ENCODE data around the gene HEXIM2. TPM values are rescaled to one million over a fixed set of nuclear protein-coding genes. Genes with fewer than 3 reads are reported as not detected.

Gene HEXIM2
- polyA plus RNA-seq, 10 donors, result 4.9 to 9.4 (median 7.3) TPM

DNA sequence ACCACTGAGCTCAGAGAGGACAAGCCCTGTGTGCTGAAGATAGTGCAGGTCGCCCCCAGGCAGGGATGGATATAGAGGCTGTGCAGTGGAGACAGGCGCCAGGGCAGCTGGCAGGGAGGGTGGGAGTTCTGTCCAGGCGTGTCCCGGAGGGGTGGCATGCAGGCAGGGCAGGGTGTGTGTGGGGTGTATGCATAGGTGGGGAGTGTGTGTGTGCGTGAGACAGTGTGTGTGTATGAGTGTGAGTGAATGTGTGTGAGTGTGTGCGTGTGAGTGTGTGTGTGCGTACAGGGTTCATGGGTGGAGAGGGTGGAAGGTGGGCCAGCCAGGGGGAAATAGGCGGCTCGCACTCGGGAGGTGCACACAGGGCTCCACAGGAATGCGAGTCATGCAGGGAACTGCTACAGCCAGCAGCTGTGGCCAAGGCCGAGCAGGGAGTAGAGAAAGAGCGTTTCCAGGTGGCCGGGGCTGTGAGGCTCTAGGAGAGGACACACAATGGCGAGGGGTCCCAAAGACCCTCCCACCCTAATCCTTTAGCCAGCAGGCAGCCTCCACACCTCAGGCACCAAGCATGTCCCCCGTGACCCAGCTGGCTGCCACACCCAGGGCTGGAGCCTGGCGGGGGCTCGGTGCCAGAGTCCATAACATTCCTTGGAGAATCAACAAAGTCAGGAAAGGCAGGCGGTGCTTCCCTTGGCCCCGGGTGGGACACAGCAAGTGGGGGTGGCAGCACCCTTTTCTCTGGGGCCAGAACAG is 34.0 kb upstream of the HEXIM2 start:
- DNase-seq, result no peak

DNA sequence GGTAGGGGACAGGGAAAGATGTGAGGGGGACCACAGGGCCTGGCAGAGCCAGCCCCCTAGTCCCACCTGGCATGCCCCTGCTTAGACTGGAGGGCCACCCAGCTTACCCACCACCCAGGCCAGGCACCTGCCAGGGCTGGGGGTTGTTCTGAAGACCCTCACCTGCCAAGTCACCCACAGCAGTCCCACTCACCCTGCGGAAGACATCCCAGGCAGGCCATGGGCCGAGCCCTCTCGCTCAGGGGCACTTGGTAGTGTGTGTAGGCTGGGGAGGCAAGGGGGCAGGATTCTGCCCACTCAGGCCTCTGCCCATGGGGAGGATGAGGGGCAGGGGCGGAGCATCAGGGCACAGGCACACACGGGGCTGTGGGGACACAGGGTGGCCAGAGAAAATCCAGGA is 33.3 kb upstream of the HEXIM2 start:
- DNase-seq, result no peak

DNA sequence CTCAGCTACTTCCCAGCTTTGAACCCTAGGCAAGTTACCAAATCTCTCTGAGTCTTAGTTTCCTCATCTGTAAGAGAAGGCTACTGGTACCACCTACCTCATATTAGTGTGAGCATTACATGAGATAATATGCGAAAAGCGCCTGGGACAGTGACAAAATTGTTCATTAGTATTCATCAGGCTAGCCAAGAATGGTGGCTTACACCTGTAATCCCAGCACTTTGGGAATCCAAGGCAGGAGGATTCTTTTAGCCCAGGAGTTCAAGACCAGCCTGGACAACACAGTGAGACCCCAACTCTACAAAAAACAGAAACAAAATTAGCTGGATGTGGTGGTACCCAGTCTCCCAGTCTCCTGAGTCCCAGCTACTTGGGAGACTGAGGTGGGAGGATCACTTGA is 32.7 kb upstream of the HEXIM2 start:
- no peak for DNase-seq

DNA sequence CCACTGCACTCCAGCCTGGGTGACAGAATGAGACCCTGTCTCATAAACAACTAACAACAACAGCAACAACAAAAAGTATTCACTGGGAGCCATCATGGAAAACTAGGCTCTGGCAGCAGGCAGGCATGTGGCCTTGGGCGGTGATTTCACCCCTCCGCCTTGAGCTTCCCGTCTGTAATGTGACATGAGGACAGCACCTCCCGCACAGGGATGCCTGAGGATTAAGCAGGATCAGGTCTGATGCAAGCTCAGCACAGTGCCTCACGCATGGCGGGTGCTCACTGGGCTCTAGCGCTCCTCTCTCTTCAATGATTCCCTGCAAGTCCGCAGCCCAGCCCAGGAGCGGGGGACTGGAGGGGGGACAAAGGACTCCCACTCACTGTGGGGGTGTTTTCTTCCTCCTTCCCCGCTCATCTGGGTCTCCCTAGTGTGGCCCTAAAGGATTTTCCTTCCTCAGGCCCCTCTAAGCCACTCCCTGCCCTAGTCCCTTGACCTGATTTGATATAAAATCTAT is 32.2 kb upstream of the HEXIM2 start:
- peak in 1 of 3 donors; percentile 50 for DNase-seq

DNA sequence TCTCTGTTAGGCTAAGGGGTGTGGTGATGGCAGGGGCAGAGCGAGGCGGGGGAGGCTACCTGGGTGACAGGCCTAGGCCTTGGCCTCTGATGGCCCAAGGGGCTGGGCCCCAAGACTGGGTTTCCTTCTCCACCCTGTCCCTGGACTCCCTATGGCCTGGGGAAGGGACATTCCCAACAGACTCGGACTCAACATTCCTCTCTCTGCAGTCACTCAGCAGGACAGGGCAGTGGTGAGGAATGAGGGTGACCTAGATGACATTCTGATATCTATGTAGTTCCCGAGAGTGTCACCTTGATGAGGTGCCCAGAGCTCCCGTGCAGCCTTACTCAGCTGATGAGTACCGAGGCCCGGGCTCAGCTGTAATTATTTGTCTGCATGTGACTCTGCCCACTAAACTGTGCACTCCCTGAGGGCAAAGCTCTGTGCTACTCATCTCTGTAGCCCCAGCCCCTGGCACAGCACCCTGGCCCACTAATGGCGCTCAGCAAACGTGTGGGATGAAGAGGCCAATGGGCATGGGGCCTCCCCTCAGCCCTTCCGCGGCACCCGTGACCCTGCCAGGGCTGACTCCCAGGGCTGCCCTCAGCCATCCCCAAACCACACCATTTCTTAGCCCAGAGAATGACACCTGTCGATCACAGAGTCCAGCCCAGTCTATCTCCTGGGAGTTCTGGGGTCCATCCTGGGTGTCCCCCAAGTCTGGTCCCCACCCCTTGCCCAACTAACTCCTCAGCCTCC is 31.6 kb upstream of the HEXIM2 start:
- DNase-seq, result no peak

DNA sequence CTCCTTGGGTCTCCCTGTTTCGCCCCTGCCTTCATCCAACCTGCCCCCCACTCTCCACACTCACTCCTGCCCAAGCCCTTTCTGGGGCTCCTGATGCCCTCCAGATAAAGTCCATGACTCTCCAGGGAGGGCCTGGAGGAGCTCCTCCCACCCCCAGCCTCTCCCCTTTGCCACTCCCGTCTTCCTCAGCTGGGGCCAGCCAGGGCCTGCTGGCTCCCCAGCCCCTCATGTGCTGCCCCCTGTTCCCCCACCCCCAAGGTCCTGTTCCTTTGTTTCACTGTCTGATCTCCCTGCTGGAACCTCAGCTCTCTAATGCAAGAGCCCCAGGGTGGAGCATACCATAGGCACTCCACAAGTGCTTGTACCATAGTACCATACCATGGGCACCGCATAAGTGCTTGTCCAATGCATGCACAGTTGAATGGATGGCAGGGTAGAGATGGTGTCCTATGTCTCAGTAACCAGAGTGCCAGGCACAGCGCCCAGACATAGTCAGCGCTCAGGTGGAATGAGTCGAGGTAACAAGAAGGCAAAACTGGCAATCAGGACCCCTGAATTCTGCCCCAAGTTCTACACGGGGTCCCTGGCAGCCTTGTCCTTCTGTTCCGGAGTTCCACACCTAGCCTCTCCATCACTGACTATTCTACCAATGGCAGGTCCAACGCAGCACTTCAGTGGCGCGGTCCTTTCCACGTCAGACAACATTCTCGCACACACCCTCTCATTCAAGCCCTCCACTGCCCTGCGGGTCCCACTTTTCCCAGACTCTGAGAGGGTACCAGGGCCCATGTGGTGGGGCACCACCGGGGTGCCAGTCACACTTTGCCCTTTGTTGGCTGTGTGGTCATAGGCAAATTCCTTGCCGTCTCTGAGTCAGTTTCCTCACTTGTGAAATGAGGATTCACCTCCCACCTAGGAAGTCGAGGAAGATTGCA is 30.7 kb upstream of the HEXIM2 start:
- no peak for DNase-seq

DNA sequence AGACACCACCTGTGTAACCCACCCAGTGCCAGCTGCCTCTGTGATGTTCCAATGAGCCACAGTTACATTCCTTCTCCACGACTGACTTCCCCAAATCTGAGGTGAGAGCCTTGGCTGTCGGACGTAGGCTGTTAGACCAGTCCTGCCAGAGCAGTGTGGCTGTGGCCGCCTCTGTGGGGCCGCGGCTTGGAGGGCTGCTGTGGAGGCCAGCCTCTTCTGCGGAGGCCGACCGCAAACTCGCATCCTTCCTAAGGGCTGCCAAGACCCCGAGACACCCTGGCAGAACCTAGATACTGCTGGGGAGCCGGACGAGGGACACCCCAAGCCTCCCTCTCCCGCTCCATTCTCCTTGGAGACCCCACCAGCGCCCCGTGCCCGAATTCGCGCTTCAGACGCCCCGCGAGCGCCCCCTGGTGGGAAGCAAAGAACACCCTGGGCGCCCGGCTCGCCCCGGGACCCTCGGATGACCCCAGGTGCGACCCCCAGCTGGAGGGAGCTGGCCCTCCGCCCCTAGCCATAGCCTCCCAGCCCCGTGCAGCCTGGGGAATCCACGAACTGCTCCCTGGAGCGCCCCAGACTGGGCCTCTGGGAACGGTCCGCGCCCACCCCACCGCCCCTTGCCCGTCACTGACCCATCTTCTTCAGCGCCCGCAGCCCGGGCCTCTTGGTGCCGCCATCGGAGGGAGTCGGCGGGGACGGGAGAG is 29.9 kb upstream of the HEXIM2 start:
- DNase-seq, result peak in 1 of 3 donors; percentile 76

DNA sequence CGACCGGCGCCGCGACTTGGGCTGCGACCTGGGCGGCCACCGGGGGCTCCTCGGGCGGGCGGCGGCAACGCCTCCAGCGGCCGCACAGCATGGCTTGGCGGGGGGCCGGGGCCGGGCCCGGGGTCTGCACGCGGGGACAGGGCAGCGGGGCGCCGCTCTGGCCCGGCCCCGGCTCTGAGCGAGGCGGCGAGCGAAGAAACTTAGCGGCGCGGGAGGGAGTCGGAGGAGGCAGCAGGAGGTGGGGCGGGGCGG is 29.4 kb upstream of the HEXIM2 start, which contains the start of gene PLCD3:
Gene PLCD3 (minus strand): TSS at position 196 of the 252 bp plus-strand sequence. CDS start 105 bp downstream, at position 91.
- DNase-seq, result no peak

DNA sequence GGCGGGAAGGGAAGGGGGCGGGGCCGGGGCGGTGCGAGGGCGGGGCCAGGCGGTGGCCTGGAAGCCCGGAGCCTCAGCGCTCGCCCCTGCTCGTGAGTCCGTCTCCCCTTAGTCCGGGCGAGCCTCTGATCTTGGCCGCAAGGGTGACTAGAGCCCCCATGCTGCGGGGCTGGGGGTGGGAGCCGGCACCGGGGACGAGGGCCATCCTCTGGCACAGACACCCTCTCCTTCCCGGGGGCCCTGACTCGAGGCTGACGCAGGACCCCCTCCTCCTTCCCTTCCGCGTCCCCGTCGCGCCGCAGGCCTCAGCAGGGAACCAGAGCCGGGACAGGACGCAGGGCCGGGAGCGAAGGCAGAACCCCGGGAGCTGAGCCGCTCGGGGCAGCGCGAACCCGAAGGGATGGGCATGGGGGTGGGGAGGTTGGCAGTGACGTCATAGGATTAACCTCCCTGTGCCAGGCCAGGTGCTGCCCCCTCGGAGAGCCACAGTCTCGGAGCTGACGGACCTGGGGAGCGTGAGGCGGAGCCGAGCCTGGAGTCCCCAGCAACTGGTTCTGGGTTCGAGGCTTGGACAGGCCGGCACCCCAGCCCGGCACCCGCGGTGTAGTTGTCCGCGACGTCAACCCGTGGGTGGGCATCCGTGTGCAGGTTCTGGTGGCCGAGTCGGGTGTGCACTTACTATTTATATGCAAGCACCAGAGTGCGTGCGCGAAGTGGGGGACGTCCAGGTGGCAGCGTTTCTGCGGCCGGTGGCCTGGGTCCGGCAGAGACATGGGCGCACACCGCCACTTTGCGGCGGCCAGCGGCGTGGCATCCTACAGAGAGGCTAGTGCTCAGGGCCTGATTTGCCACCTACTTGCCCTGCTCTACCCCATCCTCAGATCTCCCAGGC is 28.9 kb upstream of the HEXIM2 start:
- peak; percentile 64 to 94 (median 79) for DNase-seq

DNA sequence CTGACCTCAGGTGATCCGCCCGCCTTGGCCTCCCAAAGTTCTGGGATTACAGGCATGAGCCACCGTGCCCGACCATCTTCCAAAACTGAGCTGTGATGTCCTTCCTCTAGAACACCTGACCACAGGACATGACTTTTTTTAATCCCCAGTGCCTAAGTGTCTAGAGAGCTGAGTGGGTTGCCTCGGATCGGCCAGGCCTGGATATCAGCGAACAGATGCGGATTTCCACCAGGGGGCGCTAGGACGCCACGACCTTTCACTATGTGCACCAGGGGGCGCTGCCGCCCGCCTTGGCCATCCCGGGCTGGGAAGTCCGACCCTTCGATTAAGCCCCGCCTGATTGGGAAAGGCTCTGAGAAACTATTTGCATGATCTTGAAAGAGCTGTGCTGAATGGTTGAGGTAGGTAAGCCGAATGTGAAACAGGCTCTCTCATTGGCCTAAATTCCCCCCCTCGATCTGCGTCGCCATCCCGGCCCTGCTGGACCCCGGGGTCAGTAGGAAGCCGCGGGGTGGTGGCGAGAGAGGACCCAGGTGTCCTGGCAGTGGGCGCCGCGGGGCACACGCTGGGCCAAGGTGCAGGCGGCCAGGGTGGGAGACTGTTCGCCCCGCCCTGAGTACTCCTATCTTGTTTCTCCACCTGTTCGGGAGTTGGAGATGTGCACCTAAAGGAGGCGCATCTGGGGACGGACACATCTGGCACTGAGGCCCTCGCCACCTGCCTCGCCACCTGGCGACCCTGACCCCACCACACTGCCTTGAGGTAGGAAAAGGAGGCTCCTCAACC is 26.3 kb upstream of the HEXIM2 start, which contains the start of gene ACBD4:
Gene ACBD4 (plus strand): TSS at position 496 of the 786 bp plus-strand sequence. CDS start 458 bp downstream, outside the sequence.
- DNase-seq, result peak; percentile 97 to 98 (median 98)

DNA sequence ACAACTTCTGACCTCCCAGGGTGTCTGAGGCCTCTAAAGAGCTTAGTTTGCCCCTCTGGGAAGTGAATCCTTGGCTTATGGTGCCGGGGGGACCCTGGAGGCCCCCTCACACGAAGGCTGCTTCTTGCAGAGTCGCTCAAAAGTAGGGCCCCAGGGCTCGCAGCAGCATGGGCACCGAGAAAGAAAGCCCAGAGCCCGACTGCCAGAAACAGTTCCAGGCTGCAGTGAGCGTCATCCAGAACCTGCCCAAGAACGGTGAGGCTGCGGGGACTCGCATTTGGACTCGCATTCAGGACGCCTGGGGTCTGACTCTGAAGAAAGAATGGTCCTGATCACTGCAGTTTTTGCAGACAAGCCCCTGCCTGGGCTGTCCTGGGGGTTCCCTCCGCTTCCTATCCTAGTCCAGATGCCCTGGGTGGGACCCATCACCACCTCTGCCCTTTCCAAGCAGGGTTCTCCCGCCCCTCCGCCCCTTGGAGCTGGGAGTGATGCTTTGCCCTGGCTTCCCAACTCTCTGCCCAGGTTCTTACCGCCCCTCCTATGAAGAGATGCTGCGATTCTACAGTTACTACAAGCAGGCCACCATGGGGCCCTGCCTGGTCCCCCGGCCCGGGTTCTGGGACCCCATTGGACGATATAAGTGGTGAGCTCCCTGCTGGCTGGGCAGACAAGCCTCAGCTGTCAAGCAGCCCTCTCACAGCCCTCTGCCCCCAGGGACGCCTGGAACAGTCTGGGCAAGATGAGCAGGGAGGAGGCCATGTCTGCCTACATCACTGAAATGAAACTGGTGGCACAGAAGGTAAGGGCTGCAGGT is 25.5 kb upstream of the HEXIM2 start:
- no peak for DNase-seq

DNA sequence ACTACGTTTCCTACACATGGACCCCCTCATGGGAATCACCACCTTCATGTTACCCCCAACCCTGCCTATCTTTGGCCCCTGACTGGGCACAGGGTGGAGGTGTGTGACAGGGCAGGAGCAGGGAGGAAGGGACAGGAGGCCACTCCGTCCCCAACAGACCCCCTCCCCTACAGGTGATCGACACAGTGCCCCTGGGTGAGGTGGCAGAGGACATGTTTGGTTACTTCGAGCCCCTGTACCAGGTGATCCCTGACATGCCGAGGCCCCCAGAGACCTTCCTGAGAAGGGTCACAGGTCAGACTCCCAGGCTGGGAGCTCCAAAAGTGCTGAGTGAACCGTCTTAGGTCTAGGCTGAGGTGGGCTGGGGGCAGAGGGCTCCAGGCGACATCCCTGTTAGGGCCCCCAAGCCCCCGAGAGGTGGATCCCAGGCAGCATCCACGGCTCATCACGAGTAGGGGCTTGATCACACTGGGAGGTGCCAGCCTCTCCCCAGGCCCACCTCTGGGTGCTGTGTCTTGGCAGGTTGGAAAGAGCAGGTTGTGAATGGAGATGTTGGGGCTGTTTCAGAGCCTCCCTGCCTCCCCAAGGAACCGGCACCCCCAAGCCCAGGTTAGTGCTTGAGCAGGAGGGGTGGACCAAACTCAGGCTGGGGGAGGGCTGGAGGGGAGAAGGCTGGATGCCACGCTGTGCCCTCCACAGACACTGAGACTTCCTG is 24.7 kb upstream of the HEXIM2 start:
- DNase-seq, result no peak

DNA sequence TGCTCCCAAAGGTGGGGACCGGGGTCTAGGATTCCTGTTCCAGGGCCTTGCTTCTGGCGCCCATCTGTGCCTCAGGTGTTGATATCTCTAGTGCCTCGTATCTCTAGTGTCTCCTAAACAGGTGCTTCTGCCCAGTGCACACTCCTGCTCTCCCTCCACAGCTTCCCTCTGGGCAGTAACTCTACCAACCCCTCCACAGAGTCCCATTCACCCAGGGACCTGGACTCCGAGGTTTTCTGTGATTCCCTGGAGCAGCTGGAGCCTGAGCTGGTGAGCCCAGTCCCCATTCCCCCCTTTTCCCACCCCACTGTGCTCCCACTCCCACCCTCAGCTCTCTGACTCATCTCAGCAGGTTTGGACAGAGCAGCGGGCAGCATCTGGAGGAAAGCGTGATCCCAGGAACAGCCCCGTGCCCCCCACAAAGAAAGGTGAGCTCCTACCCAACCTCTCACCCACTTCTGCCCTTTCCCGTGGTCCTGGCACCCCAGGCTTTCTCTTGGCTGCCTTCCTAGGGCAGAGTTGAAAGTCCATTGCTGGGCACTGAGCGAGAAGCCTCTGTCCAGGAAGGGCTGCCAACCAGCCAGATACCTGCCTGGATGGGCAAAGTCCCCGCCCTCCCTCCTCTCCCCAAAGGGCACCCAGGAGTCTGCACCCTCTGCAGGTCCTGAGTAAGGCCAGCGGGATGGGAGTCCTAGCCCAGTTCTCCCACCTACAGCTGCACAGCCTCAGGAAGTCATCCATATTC is 23.9 kb upstream of the HEXIM2 start:
- no peak for DNase-seq

DNA sequence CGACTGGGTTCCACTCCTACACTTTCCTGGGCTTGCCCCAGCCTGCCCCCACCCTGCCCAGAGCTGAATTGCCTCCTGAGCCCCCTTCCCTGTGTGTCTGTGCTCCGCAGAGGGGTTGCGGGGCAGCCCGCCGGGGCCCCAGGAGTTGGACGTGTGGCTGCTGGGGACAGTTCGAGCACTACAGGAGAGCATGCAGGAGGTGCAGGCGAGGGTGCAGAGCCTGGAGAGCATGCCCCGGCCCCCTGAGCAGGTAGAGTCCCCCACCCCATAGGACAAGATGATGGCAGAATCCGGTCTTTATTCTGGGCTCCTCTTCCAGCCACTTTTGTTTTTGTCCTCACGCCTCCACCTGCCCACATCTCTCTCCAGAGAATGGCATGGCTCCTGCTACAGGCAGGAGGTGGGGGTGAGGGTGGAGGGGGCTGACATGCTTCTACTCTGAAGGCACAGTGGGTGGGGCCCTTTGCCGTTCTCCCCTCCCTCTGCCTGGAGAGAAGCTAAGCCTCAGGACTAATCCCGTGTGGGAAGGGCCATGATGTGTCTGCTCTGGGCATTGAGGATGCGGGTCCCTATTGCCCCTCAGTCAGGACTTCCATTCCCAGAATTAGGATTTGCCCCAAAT is 22.7 kb upstream of the HEXIM2 start:
- no peak for DNase-seq

DNA sequence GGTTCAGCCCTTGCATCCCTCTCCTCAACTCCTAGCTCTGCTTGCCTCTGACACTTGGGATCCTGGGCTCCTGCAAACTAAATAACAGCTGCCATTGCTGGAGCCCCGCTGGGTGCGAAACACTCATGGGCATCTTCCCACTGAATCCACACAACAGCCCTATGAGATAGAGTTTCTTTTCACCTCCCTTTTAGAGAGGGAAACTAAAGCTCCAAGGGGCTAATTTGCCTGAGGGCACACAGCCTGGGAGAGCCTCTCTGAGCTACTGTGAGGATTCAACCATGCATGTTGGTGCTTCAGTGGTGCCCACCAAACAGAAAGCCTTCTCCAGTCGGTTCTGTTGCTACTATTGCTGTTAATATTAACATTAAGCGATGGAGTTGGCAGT is 22.1 kb upstream of the HEXIM2 start:
- DNase-seq, result no peak

DNA sequence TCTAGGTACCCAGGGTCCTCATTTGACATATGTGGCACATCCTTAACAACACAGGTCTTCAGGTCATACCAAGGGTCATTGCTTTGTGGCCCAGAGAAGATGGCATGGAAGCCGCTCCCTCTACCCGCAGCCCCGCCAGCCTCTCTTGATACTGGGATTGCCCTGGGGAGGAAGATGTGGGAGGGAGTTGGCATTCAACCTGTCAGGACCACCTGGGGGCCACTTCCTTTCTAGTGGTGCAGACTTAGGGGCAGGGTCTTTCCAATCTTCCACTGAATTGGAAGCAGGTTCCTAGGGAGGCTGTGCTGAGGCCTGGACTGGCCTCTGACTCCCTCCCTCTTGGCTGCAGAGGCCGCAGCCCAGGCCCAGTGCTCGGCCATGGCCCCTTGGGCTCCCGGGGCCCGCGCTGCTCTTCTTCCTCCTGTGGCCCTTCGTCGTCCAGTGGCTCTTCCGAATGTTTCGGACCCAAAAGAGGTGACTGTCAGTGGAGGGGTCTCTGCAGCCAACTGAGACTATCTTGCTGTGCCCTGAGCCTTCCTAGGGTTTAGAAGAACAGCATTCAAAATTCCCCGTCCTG is 18.5 kb upstream of the HEXIM2 start:
- DNase-seq, result peak in 1 of 3 donors; percentile 28
